Tibial artery (tissue), 4 donors: ENCODE results near the gene ELL.

ENCODE experiments used
- DNase-seq, 2 donors: peaks; one replicate each; pipeline ENCODE4 v3.0.0-alpha.2; 2019
- H3K27ac ChIP-seq, 2 donors: fragments of 200-600 bp; sonication (generic) in 1 of 2; 1 replicate in 1 of 2; 2 replicates in 1 of 2; pipeline ENCODE4 v1.5.1; 2018 to 2019; ENCODE audit warnings: mild to moderate bottlenecking in 1 of 2
- H3K27me3 ChIP-seq, 2 donors: fragments of 200-600 bp; sonication (generic) in 1 of 2; one replicate each; pipeline versions ENCODE4 v1.5.1 to v1.6.0; 2016 to 2019
- H3K36me3 ChIP-seq, 3 donors: fragments of 200-600 bp; sonication (generic) in 2 of 3; one replicate each; pipeline ENCODE4 v1.5.1; 2016 to 2019; ENCODE audit warnings: mild to moderate bottlenecking in 2 of 3
- H3K4me1 ChIP-seq, 4 donors: fragments of 200-600 bp; sonication (generic) in 2 of 4; 1 replicate in 3 of 4; 2 replicates in 1 of 4; pipeline ENCODE4 v1.5.1; 2016 to 2019
- H3K4me3 ChIP-seq, 2 donors: fragments of 200-600 bp; sonication (generic) in 1 of 2; 1 replicate in 1 of 2; 2 replicates in 1 of 2; pipeline ENCODE4 v1.5.1; 2018 to 2019; ENCODE audit warnings: mild to moderate bottlenecking in 2 of 2
- H3K9me3 ChIP-seq, 3 donors: fragments of 200-600 bp; sonication (generic) in 1 of 3; one replicate each; pipeline ENCODE4 v1.5.1; 2016 to 2019
- intact Hi-C: fragments of 100-400 bp; cut with DNase I; formaldehyde crosslinking; loops from one replicate; pipeline ENCODE4 v1.15.0; 2023; ENCODE audit warnings: low total_unique reads
- TF ChIP-seq, protein P1 (sequence below), 2 experiments: fragments of 200-600 bp in 1 of 2; fragments of 450-650 bp in 1 of 2; IDR thresholded peaks; one replicate each; pipeline ENCODE4 v1.5.1; 2017 to 2019; ENCODE audit warnings: antibody characterized with exemption in 2 of 2, mild to moderate bottlenecking in 1 of 2, moderate library complexity in 1 of 2

Gene ELL

DNA sequence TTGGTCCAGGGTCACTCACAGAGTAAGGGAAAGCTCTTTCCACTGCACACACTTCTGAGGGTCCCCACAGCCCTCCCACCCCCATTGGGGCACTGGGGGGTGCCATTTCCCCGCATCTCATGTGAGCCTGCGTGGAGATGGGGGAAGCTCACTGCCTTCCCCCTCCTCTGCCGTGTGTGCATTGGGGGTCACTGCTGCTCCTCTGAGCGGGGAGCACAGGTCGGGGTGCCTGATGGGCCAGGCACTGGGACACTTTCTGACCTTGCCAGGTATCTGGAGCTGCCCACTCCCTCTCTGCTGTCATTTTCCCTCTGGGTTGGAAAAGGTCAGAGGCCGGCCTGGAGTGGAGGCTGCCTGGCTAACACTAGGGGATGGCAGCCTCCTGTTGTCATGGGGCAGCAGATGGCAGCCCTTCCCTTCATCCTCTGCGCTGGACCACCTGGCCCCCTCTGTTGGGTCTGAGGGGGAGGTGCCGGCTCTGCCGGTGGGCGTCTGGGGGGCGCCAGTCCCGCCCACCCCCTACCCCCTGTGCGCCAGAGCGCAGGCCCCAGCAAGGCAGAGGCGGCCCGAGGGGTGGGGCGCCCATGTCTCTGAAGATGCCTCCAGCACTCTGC is 93.6 kb downstream of the ELL start:
- TF ChIP-seq, protein P1, sequence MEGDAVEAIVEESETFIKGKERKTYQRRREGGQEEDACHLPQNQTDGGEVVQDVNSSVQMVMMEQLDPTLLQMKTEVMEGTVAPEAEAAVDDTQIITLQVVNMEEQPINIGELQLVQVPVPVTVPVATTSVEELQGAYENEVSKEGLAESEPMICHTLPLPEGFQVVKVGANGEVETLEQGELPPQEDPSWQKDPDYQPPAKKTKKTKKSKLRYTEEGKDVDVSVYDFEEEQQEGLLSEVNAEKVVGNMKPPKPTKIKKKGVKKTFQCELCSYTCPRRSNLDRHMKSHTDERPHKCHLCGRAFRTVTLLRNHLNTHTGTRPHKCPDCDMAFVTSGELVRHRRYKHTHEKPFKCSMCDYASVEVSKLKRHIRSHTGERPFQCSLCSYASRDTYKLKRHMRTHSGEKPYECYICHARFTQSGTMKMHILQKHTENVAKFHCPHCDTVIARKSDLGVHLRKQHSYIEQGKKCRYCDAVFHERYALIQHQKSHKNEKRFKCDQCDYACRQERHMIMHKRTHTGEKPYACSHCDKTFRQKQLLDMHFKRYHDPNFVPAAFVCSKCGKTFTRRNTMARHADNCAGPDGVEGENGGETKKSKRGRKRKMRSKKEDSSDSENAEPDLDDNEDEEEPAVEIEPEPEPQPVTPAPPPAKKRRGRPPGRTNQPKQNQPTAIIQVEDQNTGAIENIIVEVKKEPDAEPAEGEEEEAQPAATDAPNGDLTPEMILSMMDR (IDR thresholded peaks at IDR 0.05) = no peak
- Histone ChIP-seq H3K4me1 (peaks cover 0 to 57% (median 43%) of the 10 kb centered on the region in 4 donors), H3K27ac (peak overlapping the region; percentile 66 to 73), H3K36me3 (peaks cover 0 to 12% (median 0%) of the 10 kb centered on the region in 3 donors), H3K9me3 (no peaks in the 10 kb centered on the region), H3K4me3 (peak overlapping the region in 1 of 2 donors; percentile 51), H3K27me3 (peaks cover 0 to 6% of the 10 kb centered on the region in 2 donors)
- DNase-seq = no peak
- intact Hi-C loops = no loop called here

DNA sequence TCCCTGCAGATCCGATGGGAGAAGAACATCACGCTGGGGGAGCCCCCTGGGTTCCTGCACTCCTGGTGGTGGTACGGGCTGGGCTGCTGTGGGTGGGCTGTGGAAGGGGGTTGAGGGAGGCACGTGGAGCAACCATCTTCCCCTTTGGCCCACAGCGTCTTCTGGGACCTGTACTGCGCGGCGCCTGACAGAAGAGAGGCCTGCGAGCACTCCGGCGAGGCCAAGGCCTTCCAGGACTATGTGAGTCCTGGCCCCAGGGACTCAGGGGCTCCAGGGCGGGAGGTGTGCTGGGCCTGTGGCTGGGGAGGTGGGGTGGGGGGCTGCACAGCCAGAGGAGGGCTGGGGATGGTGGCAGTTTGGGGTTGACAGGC is 94.1 kb downstream of the ELL start:
- Histone ChIP-seq H3K27ac (peak overlapping the region in 1 of 2 donors; percentile 73), H3K4me3 (no peak overlapping the region), H3K4me1 (peaks cover 0 to 52% (median 38%) of the 10 kb centered on the region in 4 donors), H3K9me3 (no peaks in the 10 kb centered on the region), H3K27me3 (peaks cover 0 to 4% of the 10 kb centered on the region in 2 donors), H3K36me3 (peaks cover 0 to 12% (median 0%) of the 10 kb centered on the region in 3 donors)
- intact Hi-C loops = no loop called here
- no peak for DNase-seq
- TF ChIP-seq, protein P1 (IDR thresholded peaks at IDR 0.05) = no peak

DNA sequence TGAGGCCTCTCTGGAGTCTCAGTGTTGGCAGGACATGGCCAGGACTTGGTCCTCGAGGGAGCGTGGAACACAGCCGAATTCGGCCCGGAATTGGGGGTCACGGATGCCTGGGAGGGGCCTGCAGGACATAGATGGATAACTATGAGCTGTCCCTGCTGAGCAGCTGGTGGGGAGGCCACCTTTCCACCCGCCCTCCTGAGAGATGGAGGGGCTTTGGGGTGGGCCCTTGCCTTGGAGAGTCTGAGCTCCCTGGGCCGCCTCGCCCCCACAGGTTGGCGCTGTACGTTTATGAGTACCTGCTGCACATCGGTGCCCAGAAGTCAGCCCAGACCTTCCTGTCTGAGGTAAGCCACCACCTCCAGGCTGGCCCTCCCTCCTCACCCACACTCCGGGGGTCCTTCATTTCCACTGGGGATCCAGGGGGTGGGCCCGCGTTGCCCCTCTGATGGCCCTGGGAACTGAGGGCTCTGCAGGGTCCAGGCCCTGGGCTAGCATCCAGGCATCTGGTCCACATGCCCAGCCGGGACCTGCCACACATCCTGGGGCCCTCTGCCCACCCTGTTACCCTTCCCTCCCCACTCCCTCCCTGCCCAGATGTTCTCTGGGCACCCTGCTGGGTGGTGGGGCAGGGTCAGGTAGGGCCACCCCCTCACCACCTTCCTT is 94.7 kb downstream of the ELL start:
- peaks cover 0 to 50% (median 38%) of the 10 kb centered on the region in 4 donors for H3K4me1 ChIP-seq
- peak in 1 of 2 donors; percentile 68 for DNase-seq

DNA sequence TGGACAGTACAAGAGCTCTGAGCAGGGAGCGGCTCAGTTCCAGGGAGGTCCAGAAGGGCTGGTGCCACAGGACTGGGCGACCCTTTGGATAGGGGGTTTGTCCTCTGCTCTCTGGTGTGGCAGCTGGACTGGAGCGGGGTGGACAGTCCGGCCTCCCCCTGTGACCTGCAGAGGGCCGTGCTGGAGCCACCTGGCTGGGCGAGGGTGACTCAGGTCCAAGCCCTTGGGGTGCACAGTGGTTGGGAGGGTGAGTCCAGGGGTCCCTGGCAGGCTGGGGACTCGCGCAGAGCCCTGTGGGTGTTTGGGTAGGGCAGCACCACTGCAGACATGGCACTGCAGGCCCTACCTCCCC is 95.5 kb downstream of the ELL start:
- TF ChIP-seq, protein P1 (IDR thresholded peaks at IDR 0.05) = no peak
- H3K4me3 ChIP-seq = no peak overlapping the region
- no peak for DNase-seq
- H3K27ac ChIP-seq = peak overlapping the region; percentile 59 to 82
- H3K27me3 ChIP-seq = peaks cover 0 to 4% of the 10 kb centered on the region in 2 donors
- intact Hi-C loops = no loop called here
- H3K4me1 ChIP-seq = peaks cover 0 to 52% (median 41%) of the 10 kb centered on the region in 4 donors
- no peaks in the 10 kb centered on the region for H3K9me3 ChIP-seq
- H3K36me3 ChIP-seq = peaks cover 0 to 12% (median 0%) of the 10 kb centered on the region in 3 donors

More for the DNA sequence above, 94.7 kb downstream of the ELL start:
- peak overlapping the region; percentile 59 to 82 for H3K27ac ChIP-seq
- H3K36me3 ChIP-seq = peaks cover 0 to 12% (median 0%) of the 10 kb centered on the region in 3 donors
- intact Hi-C loops = no loop called here
- H3K27me3 ChIP-seq = peaks cover 0 to 4% of the 10 kb centered on the region in 2 donors
- TF ChIP-seq, protein P1 (IDR thresholded peaks at IDR 0.05) = no peak
- H3K4me3 ChIP-seq = no peak overlapping the region
- H3K9me3 ChIP-seq = no peaks in the 10 kb centered on the region

DNA sequence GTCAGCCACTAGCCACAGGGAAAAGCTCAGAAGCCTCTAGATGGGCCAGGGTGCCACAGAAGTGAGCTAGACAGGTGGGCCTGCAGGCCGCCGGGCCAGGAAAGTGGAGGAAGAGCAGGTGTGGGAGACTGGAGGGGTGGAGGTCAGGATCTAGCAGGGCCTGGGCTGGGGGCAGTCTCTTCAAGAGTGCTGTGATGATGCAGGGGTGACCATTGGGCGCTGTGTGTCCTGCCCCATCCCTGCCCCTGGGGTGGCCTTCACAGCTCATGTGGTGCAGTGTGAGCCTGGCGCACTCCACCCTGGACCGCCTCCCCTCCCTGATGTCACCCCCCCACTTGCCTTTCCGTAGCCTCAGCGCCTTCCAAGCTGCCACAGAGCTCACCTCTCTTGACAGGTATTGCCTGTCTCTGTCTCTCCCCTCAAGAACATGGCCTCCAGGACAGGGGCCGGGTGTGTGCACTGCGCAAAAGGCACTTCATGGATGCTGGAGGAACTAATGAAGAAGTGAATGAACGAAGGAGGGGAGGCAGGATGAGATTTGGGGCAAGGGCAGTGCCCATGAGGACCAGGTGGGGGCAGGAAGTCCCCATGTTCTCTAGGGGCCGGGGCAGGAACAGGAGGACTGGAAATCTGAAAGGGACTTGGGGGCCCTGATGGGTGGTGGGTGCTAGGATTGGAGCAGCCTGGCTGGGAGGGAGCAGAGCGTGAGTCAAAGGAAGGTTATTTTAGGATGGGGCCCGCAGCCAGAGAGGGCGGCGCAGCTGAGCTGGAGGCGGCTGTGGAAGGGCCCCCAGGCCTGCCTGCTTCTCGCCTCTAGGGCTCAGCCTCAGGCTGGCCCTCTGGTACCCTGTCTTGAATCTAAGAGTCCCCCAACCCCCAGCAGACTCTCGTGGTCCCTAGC is 96.1 kb downstream of the ELL start:
- intact Hi-C loops = no loop called here

More for the DNA sequence above, 96.1 kb downstream of the ELL start:
- no peak overlapping the region for H3K4me3 ChIP-seq
- peak overlapping the region; percentile 59 to 82 for H3K27ac ChIP-seq
- peaks cover 0 to under 1% of the 10 kb centered on the region in 2 donors for H3K27me3 ChIP-seq
- no peaks in the 10 kb centered on the region for H3K9me3 ChIP-seq
- peaks cover 2 to 58% (median 46%) of the 10 kb centered on the region in 4 donors for H3K4me1 ChIP-seq
- TF ChIP-seq, protein P1 (IDR thresholded peaks at IDR 0.05) = peak; percentile 19 to 24
- peak; percentile 70 to 89 for DNase-seq
- peaks cover 0 to 12% (median 0%) of the 10 kb centered on the region in 3 donors for H3K36me3 ChIP-seq
